Rectal smooth muscle tissue (tissue), 1 donor: ENCODE results near the gene BRD9.
"Not testable (repeated sequence)": the region's sequence is repeated elsewhere in the genome, so short reads cannot be mapped to it uniquely, and the experiment has no call there.

Experiments
- H3K27ac ChIP-seq: one replicate; pipeline ENCODE4 v1.7.0; 2013; ENCODE audit warnings: low read depth, low read length, inconsistent platforms
- H3K27me3 ChIP-seq: one replicate; pipeline ENCODE4 v1.7.0; 2013; ENCODE audit warnings: low read length; ENCODE audit not compliant: control insufficient read depth, insufficient read depth
- H3K36me3 ChIP-seq: one replicate; pipeline ENCODE4 v1.7.0; 2013; ENCODE audit warnings: low read length; ENCODE audit not compliant: control insufficient read depth, insufficient read depth
- H3K4me1 ChIP-seq: one replicate; pipeline ENCODE4 v1.7.0; 2013; ENCODE audit warnings: low read length; ENCODE audit not compliant: control insufficient read depth, insufficient read depth
- H3K4me3 ChIP-seq: one replicate; pipeline ENCODE4 v1.7.0; 2013; ENCODE audit warnings: low read length
- H3K9ac ChIP-seq: one replicate; pipeline ENCODE4 v1.7.0; 2013; ENCODE audit warnings: low read length

Gene BRD9

GRCh38 chr5:845676-846601 lies 46.7 kb downstream of the BRD9 start:
- H3K9ac ChIP-seq, H3K27me3 ChIP-seq, H3K4me3 ChIP-seq, H3K27ac ChIP-seq, H3K4me1 ChIP-seq, H3K36me3 ChIP-seq: not testable (repeated sequence)

- H3K27ac ChIP-seq, H3K9ac ChIP-seq, H3K27me3 ChIP-seq, H3K4me3 ChIP-seq, H3K4me1 ChIP-seq, H3K36me3 ChIP-seq: not testable (repeated sequence)
These were observed 47.4 kb downstream of the BRD9 start for GRCh38 chr5:845031-845675.

- H3K4me3 ChIP-seq, H3K4me1 ChIP-seq, H3K27ac ChIP-seq, H3K36me3 ChIP-seq, H3K9ac ChIP-seq, H3K27me3 ChIP-seq: not testable (repeated sequence)
These were observed 48.2 kb downstream of the BRD9 start for GRCh38 chr5:844426-844825.

DNA sequence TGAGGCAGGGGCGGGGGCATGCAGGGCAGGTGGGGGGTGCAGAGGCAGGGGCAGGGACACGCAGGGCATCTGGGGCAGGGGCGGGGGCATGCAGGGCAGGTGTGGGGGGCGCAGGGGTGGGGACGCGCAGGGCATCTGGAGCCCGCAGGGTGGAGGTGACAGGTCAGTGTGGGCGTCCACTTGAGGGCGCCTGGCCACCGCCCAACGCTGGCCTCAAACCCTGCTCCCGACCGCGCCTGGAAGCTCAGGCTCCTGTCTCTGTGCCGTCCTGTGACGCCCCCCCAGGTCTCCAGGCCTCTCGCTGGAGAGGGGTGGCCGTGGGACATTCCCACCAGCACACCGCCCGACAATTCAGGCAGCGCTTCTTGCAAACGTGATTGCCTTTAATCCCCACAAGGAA lies 48.7 kb downstream of the BRD9 start:
- H3K27me3 ChIP-seq, H3K4me3 ChIP-seq, H3K9ac ChIP-seq, H3K4me1 ChIP-seq, H3K36me3 ChIP-seq, H3K27ac ChIP-seq: not testable (repeated sequence)

DNA sequence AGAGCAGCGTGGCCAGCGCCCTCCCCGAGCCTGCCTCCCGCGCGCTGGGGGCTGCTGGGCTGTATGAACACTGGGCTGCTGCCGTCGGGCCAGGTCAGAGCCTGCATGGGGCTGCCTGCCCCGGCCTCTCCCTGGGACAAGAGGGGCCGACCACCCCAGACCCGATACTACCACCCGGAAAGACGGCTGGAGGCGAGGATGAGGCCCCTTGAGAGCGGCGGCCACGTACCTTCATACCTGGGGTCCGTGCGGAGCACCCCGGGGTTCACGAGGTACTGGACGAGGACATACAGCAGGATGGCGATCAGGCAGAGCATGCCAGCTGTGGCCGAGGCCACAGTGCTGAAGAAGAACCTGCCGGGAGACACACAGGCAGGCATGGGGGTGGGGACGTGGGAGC lies 49.2 kb downstream of the BRD9 start:
- H3K27me3 ChIP-seq, H3K36me3 ChIP-seq, H3K4me1 ChIP-seq, H3K9ac ChIP-seq, H3K4me3 ChIP-seq, H3K27ac ChIP-seq: not testable (repeated sequence)

DNA sequence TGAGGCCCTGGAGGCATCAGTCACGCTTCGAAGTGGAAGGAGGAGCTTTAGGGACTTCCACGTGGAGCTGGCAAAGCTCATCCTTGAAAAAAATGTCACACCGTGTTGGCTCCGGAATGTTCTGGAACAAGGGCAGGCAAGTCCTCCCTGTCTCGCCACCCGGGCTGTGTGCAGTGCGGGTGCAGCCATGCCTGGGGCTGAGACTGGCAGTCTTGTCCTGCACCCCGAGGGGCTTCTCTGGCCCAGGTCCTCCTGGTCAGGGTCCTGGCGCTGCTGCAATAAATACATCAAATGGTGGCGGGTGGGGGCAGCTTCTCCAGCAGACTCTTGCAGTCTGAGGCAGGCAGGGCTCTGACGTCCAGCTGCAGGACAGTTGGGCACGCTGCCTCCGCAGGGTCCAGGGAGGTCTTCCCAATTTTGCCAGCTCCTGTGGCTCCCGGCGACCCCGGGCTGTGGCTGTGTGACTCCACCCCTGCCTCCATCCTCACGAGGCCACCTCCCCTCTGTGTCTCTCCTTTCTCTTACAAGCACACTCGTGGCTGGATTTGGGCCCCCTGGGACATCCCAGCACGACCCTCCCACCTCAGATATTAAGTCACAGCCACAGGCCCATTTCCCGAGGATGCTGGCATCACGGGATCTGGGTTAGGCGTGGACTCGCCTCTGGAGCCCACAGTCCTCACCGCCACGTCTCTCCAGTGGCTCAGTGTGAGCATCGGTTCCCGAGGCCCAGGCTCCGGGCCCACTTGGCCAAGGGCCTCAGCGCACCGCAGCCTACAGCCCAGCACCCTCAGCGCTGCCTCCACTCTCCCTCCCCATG lies 50.0 kb downstream of the BRD9 start:
- H3K27me3 ChIP-seq, H3K4me1 ChIP-seq, H3K9ac ChIP-seq, H3K4me3 ChIP-seq, H3K36me3 ChIP-seq, H3K27ac ChIP-seq: not testable (repeated sequence)

GRCh38 chr5:841531-842401 lies 50.8 kb downstream of the BRD9 start:
- not testable (repeated sequence) for H3K36me3 ChIP-seq, H3K4me1 ChIP-seq, H3K27ac ChIP-seq, H3K9ac ChIP-seq, H3K27me3 ChIP-seq, H3K4me3 ChIP-seq

DNA sequence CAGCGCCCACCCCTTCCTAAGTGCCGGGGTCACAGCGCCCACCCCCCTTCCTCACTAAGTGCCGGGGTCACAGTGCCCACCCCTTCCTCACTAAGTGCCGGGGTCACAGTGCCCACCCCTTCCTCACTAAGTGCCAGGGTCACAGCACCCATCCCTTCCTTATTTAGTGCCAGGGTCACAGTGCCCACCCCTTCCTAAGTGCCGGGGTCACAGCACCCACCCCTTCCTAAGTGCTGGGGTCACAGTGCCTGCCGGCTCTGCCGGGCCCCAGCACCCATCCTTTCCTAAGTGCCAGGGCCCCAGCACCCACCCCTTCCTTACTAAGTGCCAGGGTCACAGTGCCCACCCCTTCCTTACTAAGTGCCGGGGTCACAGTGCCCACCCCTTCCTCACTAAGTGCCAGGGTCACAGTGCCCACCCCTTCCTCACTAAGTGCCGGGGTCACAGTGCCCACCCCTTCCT lies 51.6 kb downstream of the BRD9 start:
- H3K4me1 ChIP-seq, H3K4me3 ChIP-seq, H3K9ac ChIP-seq, H3K27ac ChIP-seq, H3K27me3 ChIP-seq, H3K36me3 ChIP-seq: not testable (repeated sequence)

DNA sequence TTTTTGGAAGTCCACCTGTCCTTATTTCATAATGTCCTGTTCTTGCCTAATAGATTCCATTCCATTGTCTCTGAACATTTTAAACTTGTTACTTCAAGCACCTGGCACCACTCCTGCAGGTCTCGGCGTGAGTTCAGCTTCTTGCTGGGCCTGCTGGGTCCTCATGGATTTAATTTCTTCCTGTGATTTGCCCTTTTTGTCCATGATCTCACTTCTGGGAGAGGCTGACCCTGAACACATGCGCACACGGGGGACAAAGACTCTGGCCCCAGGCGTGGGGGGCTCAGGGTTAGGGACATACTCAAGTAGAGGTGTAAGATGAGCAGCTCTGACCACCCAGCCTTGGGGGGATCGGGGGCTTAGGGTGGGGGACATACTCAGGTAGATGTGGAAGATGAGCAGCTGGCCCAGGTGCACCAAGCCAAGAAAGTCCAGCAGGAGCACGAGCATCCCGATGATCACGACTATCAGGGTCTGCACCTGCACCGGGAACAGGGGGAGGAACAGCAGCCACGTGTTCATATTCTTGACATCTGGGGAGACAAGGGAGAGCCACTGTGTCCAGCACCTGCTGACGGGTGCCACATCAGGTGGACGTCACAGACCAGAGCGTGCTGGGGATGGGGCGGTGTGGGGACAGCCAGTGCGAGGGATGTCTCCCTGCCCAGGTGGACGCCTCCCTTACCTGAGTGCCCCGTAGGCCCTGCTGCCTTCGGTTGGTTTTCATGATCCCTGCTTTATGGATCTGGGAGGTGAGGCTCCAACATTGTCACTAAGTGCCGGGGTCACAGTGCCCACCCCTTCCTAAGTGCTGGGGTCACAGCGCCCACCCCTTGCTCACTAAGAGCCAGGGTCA lies 52.3 kb downstream of the BRD9 start:
- H3K36me3 ChIP-seq, H3K27me3 ChIP-seq, H3K27ac ChIP-seq, H3K9ac ChIP-seq, H3K4me1 ChIP-seq, H3K4me3 ChIP-seq: not testable (repeated sequence)

DNA sequence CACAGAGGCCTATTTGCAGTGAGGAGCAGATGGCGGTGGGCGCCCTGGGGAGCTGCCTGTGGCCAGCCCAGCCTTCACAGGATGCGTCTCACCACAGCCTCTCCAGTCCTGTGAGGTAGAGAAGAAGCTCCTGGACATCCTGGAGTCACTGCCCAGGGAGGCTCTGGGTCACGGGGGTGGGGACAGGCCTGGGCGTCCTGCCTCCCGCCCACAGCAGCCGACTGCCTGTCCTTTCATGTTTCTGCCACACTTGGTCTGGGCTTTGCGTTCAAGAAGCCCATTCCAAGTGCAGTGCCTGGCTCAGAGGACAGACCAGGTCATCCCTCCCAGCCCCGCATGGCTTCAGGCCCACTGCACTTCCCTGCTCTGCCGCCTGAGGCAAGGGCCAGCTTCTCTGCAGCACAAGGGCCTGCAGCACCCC lies 54.2 kb downstream of the BRD9 start:
- H3K9ac ChIP-seq, H3K27ac ChIP-seq, H3K36me3 ChIP-seq, H3K4me1 ChIP-seq, H3K4me3 ChIP-seq, H3K27me3 ChIP-seq: not testable (repeated sequence)

DNA sequence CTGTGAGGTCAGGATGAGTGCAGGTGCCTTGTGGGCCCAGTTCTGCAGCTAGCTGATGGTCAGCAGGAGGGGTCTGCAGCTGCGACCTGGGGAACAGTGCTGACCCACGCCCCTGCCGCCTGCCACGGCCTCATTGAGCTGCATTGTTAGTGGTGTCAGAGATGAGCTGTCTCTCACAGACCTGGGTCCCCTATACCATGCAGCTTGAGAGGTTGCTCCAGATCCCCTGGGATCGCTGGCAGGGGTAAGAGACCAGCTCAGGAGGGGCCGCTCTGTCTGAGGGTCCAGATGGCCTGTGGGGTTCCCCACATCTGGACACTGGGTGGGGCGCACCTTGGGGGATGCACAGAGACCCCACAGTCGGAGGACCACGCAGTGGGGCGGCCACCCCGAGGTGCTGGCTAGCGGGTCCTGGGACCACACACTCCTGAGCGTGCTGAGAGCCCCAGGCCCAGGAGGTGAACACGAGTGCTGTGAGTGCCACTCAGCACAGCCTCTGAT lies 54.9 kb downstream of the BRD9 start:
- not testable (repeated sequence) for H3K27me3 ChIP-seq, H3K36me3 ChIP-seq, H3K4me3 ChIP-seq, H3K4me1 ChIP-seq, H3K27ac ChIP-seq, H3K9ac ChIP-seq
